ENCODE measurements around the gene GIPR.

DNA sequence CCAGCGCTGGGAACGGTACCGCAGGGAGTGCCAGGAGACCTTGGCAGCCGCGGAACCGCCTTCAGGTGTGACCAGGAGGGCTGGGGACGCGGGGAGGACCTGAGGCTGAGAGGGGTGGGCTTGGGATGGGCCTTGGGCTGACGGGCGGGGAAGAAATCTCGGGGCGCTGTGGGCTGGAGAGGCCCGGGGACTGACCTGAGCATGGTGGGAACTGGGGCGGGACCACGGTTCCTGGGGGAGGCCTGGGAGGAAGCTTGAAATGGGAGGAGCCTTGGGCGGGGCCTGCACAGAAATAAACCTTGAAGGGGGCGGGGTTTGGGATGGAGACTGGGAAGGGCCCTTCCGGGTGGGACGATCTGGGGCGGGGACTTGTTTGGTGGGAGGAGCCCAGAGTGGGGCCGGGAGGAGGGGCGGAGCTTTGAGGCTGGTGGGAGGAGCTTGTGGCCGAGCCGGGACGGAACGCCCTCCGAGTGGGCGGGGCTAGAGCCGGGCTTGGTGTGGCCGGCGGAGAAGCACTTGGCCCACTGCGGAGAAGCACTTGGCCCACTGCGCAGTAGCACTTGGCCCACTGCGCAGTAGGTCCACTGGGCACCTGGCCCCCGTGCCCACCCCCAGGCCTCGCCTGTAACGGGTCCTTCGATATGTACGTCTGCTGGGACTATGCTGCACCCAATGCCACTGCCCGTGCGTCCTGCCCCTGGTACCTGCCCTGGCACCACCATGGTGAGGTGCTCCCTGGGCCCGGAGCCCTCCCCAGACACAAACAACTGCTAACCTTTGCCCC is 2.8 kb downstream of the GIPR start:
- TF ChIP-seq POLR2AphosphoS5 (IDR thresholded peaks at IDR 0.05; ENCODE audit: borderline replicate concordance, low read depth, low read length) (no peak), FOXP2 (optimal IDR thresholded peaks at IDR 0.05; ENCODE audit: control extremely low read depth, extremely low read length, insufficient read depth) (no peak), EZH2 (IDR thresholded peaks at IDR 0.05) (no peak)

Data from SK-N-MC (cell line).